OCI-LY3 (cell line): ENCODE results near the gene ATRX.
"Not testable (repeated sequence)": the region's sequence is repeated elsewhere in the genome, so short reads cannot be mapped to it uniquely, and the experiment has no call there.

Experiments used
- H2AFZ ChIP-seq: fragments of 200-600, 300-600 bp; shearing (Covaris generic); 2 replicates; pipeline ENCODE4 v1.6.0; 2014; ENCODE audit warnings: antibody characterized with exemption, low read depth, low read length
- H3K27ac ChIP-seq: fragments of 200-600, 300-600 bp; sonication (generic); 2 replicates; pipeline ENCODE4 v1.5.1; 2014; ENCODE audit warnings: mild to moderate bottlenecking, low read length, moderate library complexity, mixed read lengths
- H3K27me3 ChIP-seq: fragments of 200-600, 300-600 bp; sonication (generic); 2 replicates; pipeline ENCODE4 v1.6.1; 2014; ENCODE audit warnings: low read depth, low read length, mixed read lengths
- H3K36me3 ChIP-seq: fragments of 200-600, 300-600 bp; sonication (generic); replicated peaks from 2 replicates; pipeline ENCODE3; 2014; ENCODE audit warnings: low read depth, low read length, mixed read lengths
- H3K4me1 ChIP-seq: fragments of 300-600, 200-600 bp; sonication (generic); 2 replicates; pipeline ENCODE4 v1.6.1; 2014; ENCODE audit warnings: low read length, mixed read lengths
- H3K4me2 ChIP-seq: fragments of 200-600, 300-600 bp; sonication (generic); 2 replicates; pipeline ENCODE4 v1.6.1; 2014; ENCODE audit warnings: low read length, mixed read lengths
- H3K4me3 ChIP-seq: fragments of 300-600, 200-600 bp; sonication (generic); 2 replicates; pipeline ENCODE4 v1.5.1; 2014; ENCODE audit warnings: antibody characterized with exemption, mild to moderate bottlenecking, low read length, moderate library complexity
- H3K79me2 ChIP-seq: fragments of 300-600, 200-600 bp; shearing (Covaris generic); 2 replicates; pipeline ENCODE4 v1.6.1; 2014; ENCODE audit warnings: mild to moderate bottlenecking, low read length, mixed read lengths
- H3K9ac ChIP-seq: fragments of 300-600, 200-600 bp; shearing (Covaris generic); 2 replicates; pipeline ENCODE4 v1.6.0; 2014; ENCODE audit warnings: mild to moderate bottlenecking, low read length, moderate library complexity
- H3K9me3 ChIP-seq: fragments of 200-600, 300-600 bp; shearing (Covaris generic); 2 replicates; pipeline ENCODE4 v1.6.1; 2014; ENCODE audit warnings: low read length, mixed read lengths; ENCODE audit not compliant: insufficient read depth
- H4K20me1 ChIP-seq: fragments of 200-600, 300-600 bp; sonication (generic); 2 replicates; pipeline ENCODE4 v1.6.1; 2016; ENCODE audit warnings: low read length, mixed read lengths; ENCODE audit not compliant: insufficient read depth
- CTCF ChIP-seq: fragments of 200-600, 300-600 bp; sonication (generic); IDR thresholded peaks from 2 replicates; pipeline ENCODE4 v1.5.1; 2014; ENCODE audit warnings: antibody characterized with exemption, low read length, low read depth
- EZH2phosphoT487 ChIP-seq: fragments of 200-600 bp; shearing (Covaris generic); IDR thresholded peaks from 2 replicates; pipeline ENCODE4 v1.6.1; 2018; ENCODE audit warnings: antibody characterized with exemption, mixed run types, low read depth

The ATRX gene

GRCh38 chrX:77771601-77772000 lies 14.4 kb downstream of the ATRX start:
- Histone ChIP-seq H3K4me1 (no peaks in the 10 kb centered on the region), H3K79me2 (peaks cover 95% of the 10 kb centered on the region), H3K4me2 (no peak overlapping the region), H2AFZ (no peak overlapping the region), H3K36me3 (peaks cover 7% of the 10 kb centered on the region), H4K20me1 (peaks cover 87% of the 10 kb centered on the region), H3K9ac (no peak overlapping the region), H3K27ac (no peak overlapping the region), H3K9me3 (no peaks in the 10 kb centered on the region), H3K27me3 (no peaks in the 10 kb centered on the region), H3K4me3 (no peak overlapping the region)
- TF ChIP-seq EZH2phosphoT487, result no peak
- TF ChIP-seq CTCF, result no peak

- Histone ChIP-seq H3K27me3 (no peaks in the 10 kb centered on the region), H2AFZ (no peak overlapping the region), H4K20me1 (peaks cover 76% of the 10 kb centered on the region), H3K79me2 (peaks cover 83% of the 10 kb centered on the region), H3K4me2 (no peak overlapping the region), H3K36me3 (peaks cover 9% of the 10 kb centered on the region), H3K9ac (no peak overlapping the region), H3K27ac (no peak overlapping the region), H3K9me3 (no peaks in the 10 kb centered on the region), H3K4me1 (no peaks in the 10 kb centered on the region), H3K4me3 (no peak overlapping the region)
- TF ChIP-seq EZH2phosphoT487, result no peak
- TF ChIP-seq CTCF, result no peak
These were observed 17.2 kb downstream of the ATRX start for GRCh38 chrX:77768787-77769186.

GRCh38 chrX:77766212-77766611 lies 19.8 kb downstream of the ATRX start:
- H2AFZ ChIP-seq, H3K9ac ChIP-seq, H3K4me1 ChIP-seq, H3K4me3 ChIP-seq, H3K9me3 ChIP-seq, H3K4me2 ChIP-seq, H3K27me3 ChIP-seq, H3K27ac ChIP-seq, H3K36me3 ChIP-seq: not testable (repeated sequence)
- H4K20me1 ChIP-seq, result peaks cover 66% of the 10 kb centered on the region
- peaks cover 83% of the 10 kb centered on the region for H3K79me2 ChIP-seq

GRCh38 chrX:77755561-77755960 lies 30.5 kb downstream of the ATRX start:
- Histone ChIP-seq H3K27ac (no peak overlapping the region), H3K4me2 (no peak overlapping the region), H3K4me3 (no peak overlapping the region), H4K20me1 (peaks cover 13% of the 10 kb centered on the region), H3K9ac (no peak overlapping the region), H2AFZ (no peak overlapping the region), H3K4me1 (no peaks in the 10 kb centered on the region), H3K27me3 (no peaks in the 10 kb centered on the region), H3K9me3 (no peaks in the 10 kb centered on the region), H3K36me3 (no peaks in the 10 kb centered on the region), H3K79me2 (peaks cover 75% of the 10 kb centered on the region)
- TF ChIP-seq CTCF (no peak), EZH2phosphoT487 (no peak)

- H3K4me3 ChIP-seq, H3K9me3 ChIP-seq, H3K4me1 ChIP-seq, H3K9ac ChIP-seq, H2AFZ ChIP-seq, H3K27ac ChIP-seq, H3K4me2 ChIP-seq, H3K36me3 ChIP-seq, H3K27me3 ChIP-seq: not testable (repeated sequence)
- Histone ChIP-seq H4K20me1 (peaks cover 18% of the 10 kb centered on the region), H3K79me2 (peaks cover 78% of the 10 kb centered on the region)
These were observed 32.1 kb downstream of the ATRX start for GRCh38 chrX:77753942-77754341.
